Liver (tissue), 3 donors: Measurements from ENCODE around the gene JAML.

Source experiments
- CTCF ChIP-seq: fragments of 150-350 bp; IDR thresholded peaks from 2 replicates; pipeline ENCODE4 v1.5.1; 2017; ENCODE audit warnings: improper control_type of control experiment, low read depth, low read length; ENCODE audit not compliant: missing input control
- EGR1 ChIP-seq, 2 donors: IDR thresholded peaks; 2 replicates each; pipeline ENCODE4 v1.6.1; 2016 to 2018; ENCODE audit warnings: antibody characterized with exemption in 2 of 2, low read depth in 2 of 2
- FOXA1 ChIP-seq: IDR thresholded peaks from 2 replicates; pipeline ENCODE4 v1.6.1; 2016; ENCODE audit warnings: antibody characterized with exemption
- REST ChIP-seq: IDR thresholded peaks from 2 replicates; pipeline ENCODE4 v1.6.1; 2016; ENCODE audit warnings: antibody characterized with exemption, mild to moderate bottlenecking
- RXRA ChIP-seq, 2 donors: IDR thresholded peaks; 2 replicates each; pipeline ENCODE4 v1.6.1; 2017 to 2018; ENCODE audit warnings: antibody characterized with exemption in 2 of 2, mild to moderate bottlenecking in 1 of 2
- TAF1 ChIP-seq: conservative IDR thresholded peaks from 2 replicates; pipeline ENCODE4 v1.6.1; 2016; ENCODE audit warnings: antibody characterized with exemption, mild to moderate bottlenecking
- ZBTB33 ChIP-seq: IDR thresholded peaks from 2 replicates; pipeline ENCODE4 v1.6.1; 2016; ENCODE audit warnings: antibody characterized with exemption
- TF ChIP-seq, protein P1 (sequence below): IDR thresholded peaks from 2 replicates; pipeline ENCODE4 v1.6.1; 2016; ENCODE audit warnings: antibody characterized with exemption
- donor health status: healthy.
- donor health status: healthy.

DNA sequence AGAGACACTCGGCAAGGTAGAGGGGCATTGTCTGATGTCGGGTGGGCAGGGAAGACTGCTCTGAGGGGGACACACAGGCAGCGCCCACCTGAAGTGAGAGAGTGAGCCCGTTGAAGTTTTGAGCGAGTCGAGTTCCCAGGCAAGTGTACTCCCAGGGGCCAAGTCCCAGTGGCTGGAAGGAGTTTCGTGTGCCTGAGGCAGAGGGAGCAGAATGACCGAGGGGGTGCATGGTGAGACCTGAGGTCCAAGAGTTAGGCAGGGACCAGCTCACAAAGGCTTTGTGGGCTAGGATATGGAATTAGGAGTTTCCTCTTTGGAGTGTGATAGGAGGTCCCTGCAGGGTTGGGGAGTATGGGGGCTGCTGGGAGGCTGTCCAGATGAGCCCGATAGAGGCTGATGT, 54.6 kb downstream of the JAML start:
- TF ChIP-seq REST (no peak), CTCF (no peak), FOXA1 (no peak), TAF1 (no peak), ZBTB33 (no peak), EGR1 (IDR thresholded peaks at IDR 0.05; ENCODE audit: low read depth in 2 of 2) (no peak), RXRA (IDR thresholded peaks at IDR 0.05) (no peak)
- TF ChIP-seq, protein P1, sequence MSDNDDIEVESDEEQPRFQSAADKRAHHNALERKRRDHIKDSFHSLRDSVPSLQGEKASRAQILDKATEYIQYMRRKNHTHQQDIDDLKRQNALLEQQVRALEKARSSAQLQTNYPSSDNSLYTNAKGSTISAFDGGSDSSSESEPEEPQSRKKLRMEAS, result no peak
